ENCODE data around the gene SLC5A6.

GRCh38 chr2:27249159-27249890, 37.3 kb upstream of the SLC5A6 start:
- TF ChIP-seq POLR2A (IDR thresholded peaks at IDR 0.05; ENCODE audit: low read depth, low read length) (no peak), MAZ (IDR thresholded peaks at IDR 0.05; ENCODE audit: borderline replicate concordance, low read depth, low read length) (no peak), RFX5 (IDR thresholded peaks at IDR 0.05; ENCODE audit: low read depth, low read length) (no peak)
- TF ChIP-seq, protein P1, sequence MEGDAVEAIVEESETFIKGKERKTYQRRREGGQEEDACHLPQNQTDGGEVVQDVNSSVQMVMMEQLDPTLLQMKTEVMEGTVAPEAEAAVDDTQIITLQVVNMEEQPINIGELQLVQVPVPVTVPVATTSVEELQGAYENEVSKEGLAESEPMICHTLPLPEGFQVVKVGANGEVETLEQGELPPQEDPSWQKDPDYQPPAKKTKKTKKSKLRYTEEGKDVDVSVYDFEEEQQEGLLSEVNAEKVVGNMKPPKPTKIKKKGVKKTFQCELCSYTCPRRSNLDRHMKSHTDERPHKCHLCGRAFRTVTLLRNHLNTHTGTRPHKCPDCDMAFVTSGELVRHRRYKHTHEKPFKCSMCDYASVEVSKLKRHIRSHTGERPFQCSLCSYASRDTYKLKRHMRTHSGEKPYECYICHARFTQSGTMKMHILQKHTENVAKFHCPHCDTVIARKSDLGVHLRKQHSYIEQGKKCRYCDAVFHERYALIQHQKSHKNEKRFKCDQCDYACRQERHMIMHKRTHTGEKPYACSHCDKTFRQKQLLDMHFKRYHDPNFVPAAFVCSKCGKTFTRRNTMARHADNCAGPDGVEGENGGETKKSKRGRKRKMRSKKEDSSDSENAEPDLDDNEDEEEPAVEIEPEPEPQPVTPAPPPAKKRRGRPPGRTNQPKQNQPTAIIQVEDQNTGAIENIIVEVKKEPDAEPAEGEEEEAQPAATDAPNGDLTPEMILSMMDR (conservative IDR thresholded peaks at IDR 0.05; ENCODE audit: low read depth, low read length), result no peak

Measured in IMR-90 (cell line).